HEK293 (cell line): ENCODE measurements around the gene SLC31A1.
"Not testable (repeated sequence)": the region's sequence is repeated elsewhere in the genome, so short reads cannot be mapped to it uniquely, and the experiment has no call there.

Experiments
- CTCF ChIA-PET: fragments of 350-600 bp; formaldehyde crosslinking; extraction: SDS; loops from one replicate; lab custom pipeline; 2021; ENCODE audit warnings: antibody characterized with exemption; lab: Yijun Ruan, JAX
- POLR2A ChIA-PET: fragments of 300-600 bp; formaldehyde crosslinking; extraction: SDS; loops from one replicate; lab custom pipeline; 2020; ENCODE audit warnings: antibody characterized with exemption, inconsistent platforms; lab: Yijun Ruan, JAX
- H3K27ac ChIP-seq: fragments of 200-500 bp; sonication (Bioruptor generic); 2 replicates; pipeline ENCODE4 v1.5.1; 2014; ENCODE audit warnings: low read depth, low read length, control low read depth, inconsistent platforms; ENCODE audit errors: extremely low read depth
- H3K36me3 ChIP-seq, 2 experiments: fragments of 200-500 bp in 1 of 2; sonication (Bioruptor generic) in 1 of 2; 1 replicate in 1 of 2; 2 replicates in 1 of 2; pipeline ENCODE4 v1.5.1; 2014 to 2017; ENCODE audit warnings: inconsistent platforms in 2 of 2, low read length in 2 of 2; ENCODE audit not compliant: control insufficient read depth in 2 of 2, insufficient read depth in 1 of 2
- H3K4me1 ChIP-seq: fragments of 200-500 bp; sonication (Bioruptor generic); 2 replicates; pipeline ENCODE4 v1.5.1; 2014; ENCODE audit warnings: mild to moderate bottlenecking, low read length, inconsistent platforms; ENCODE audit not compliant: control insufficient read depth, insufficient read depth
- H3K4me3 ChIP-seq: 2 replicates; pipeline ENCODE4 v1.5.1; 2011; ENCODE audit warnings: low read depth, mild to moderate bottlenecking, control low read depth, low read length, moderate library complexity
- H3K9me3 ChIP-seq: fragments of 200-500 bp; sonication (Bioruptor generic); 2 replicates; pipeline ENCODE4 v1.5.1; 2014; ENCODE audit warnings: low read depth, low read length, inconsistent platforms; ENCODE audit not compliant: control insufficient read depth, insufficient read depth
- ATF2 ChIP-seq: fragments of 450-650 bp; formaldehyde crosslinking; IDR thresholded peaks from 2 replicates; pipeline ENCODE4 v1.5.1; 2016; ENCODE audit warnings: missing biosample characterization, missing genetic modification characterization, low read depth
- KLF1 ChIP-seq: fragments of 450-650 bp; formaldehyde crosslinking; IDR thresholded peaks from 2 replicates; pipeline ENCODE4 v1.5.1; 2016; ENCODE audit warnings: missing biosample characterization, missing genetic modification characterization
- KLF8 ChIP-seq: fragments of 450-650 bp; formaldehyde crosslinking; IDR thresholded peaks from 2 replicates; pipeline ENCODE4 v1.5.1; 2016; ENCODE audit warnings: missing biosample characterization, missing genetic modification characterization
- REPIN1 ChIP-seq: fragments of 450-650 bp; formaldehyde crosslinking; IDR thresholded peaks from 2 replicates; pipeline ENCODE4 v1.5.1; 2017; ENCODE audit warnings: missing biosample characterization, missing genetic modification characterization, low read depth
- SP3 ChIP-seq: fragments of 450-650 bp; formaldehyde crosslinking; IDR thresholded peaks from 2 replicates; pipeline ENCODE4 v1.5.1; 2016; ENCODE audit warnings: missing biosample characterization, missing genetic modification characterization
- ZBTB26 ChIP-seq: fragments of 450-650 bp; formaldehyde crosslinking; optimal IDR thresholded peaks from 2 replicates; pipeline ENCODE3; 2016; ENCODE audit warnings: missing biosample characterization, mild to moderate bottlenecking, missing genetic modification characterization
- ZFHX2 ChIP-seq: fragments of 450-650 bp; formaldehyde crosslinking; conservative IDR thresholded peaks from 2 replicates; pipeline ENCODE4 v1.5.1; 2016; ENCODE audit warnings: missing biosample characterization, missing genetic modification characterization
- ZNF16 ChIP-seq: fragments of 450-650 bp; formaldehyde crosslinking; IDR thresholded peaks from 2 replicates; pipeline ENCODE4 v1.5.1; 2016; ENCODE audit warnings: low read depth, missing biosample characterization, missing genetic modification characterization
- ZNF274 ChIP-seq, 2 experiments: fragments of 200-500 bp in 1 of 2; fragments of 450-650 bp in 1 of 2; sonication (Bioruptor generic) in 1 of 2; formaldehyde crosslinking in 1 of 2; IDR thresholded peaks; 2 replicates each; pipeline versions ENCODE4 v1.5.1 to v1.6.1; 2014 to 2016; ENCODE audit warnings: borderline replicate concordance in 1 of 2, inconsistent platforms in 1 of 2, low read length in 1 of 2, missing biosample characterization in 1 of 2, missing genetic modification characterization in 1 of 2
- ZNF302 ChIP-seq: fragments of 450-650 bp; formaldehyde crosslinking; IDR thresholded peaks from 2 replicates; pipeline ENCODE4 v1.5.1; 2016; ENCODE audit warnings: missing biosample characterization, missing genetic modification characterization, low read depth
- ZNF426 ChIP-seq: fragments of 450-650 bp; formaldehyde crosslinking; IDR thresholded peaks from 2 replicates; pipeline ENCODE4 v1.5.1; 2017; ENCODE audit warnings: missing biosample characterization, missing genetic modification characterization, mild to moderate bottlenecking, inconsistent platforms, moderate library complexity
- ZNF433 ChIP-seq: fragments of 450-650 bp; formaldehyde crosslinking; IDR thresholded peaks from 2 replicates; pipeline ENCODE4 v1.5.1; 2016; ENCODE audit warnings: missing biosample characterization, missing genetic modification characterization, low read depth
- ZNF501 ChIP-seq: fragments of 450-650 bp; formaldehyde crosslinking; IDR thresholded peaks from 2 replicates; pipeline ENCODE4 v1.5.1; 2016; ENCODE audit warnings: missing biosample characterization, missing genetic modification characterization
- ZNF521 ChIP-seq: fragments of 450-650 bp; formaldehyde crosslinking; IDR thresholded peaks from 2 replicates; pipeline ENCODE4 v1.5.1; 2017; ENCODE audit warnings: missing biosample characterization, mild to moderate bottlenecking, missing genetic modification characterization
- ZNF560 ChIP-seq: fragments of 450-650 bp; formaldehyde crosslinking; IDR thresholded peaks from 2 replicates; pipeline ENCODE4 v1.5.1; 2017; ENCODE audit warnings: missing biosample characterization, missing genetic modification characterization, borderline replicate concordance
- ZNF624 ChIP-seq: fragments of 450-650 bp; formaldehyde crosslinking; IDR thresholded peaks from 2 replicates; pipeline ENCODE4 v1.5.1; 2017; ENCODE audit warnings: missing biosample characterization, missing genetic modification characterization
- ZNF670 ChIP-seq: fragments of 450-650 bp; formaldehyde crosslinking; IDR thresholded peaks from 2 replicates; pipeline ENCODE4 v1.5.1; 2016; ENCODE audit warnings: missing biosample characterization, missing genetic modification characterization, low read depth
- ZNF677 ChIP-seq: fragments of 450-650 bp; IDR thresholded peaks from 2 replicates; pipeline ENCODE4 v1.5.0; 2018; ENCODE audit warnings: missing biosample characterization, mild to moderate bottlenecking, missing genetic modification characterization, moderate library complexity
- ZNF785 ChIP-seq: fragments of 450-650 bp; formaldehyde crosslinking; IDR thresholded peaks from 2 replicates; pipeline ENCODE4 v1.5.1; 2016; ENCODE audit warnings: missing biosample characterization, missing genetic modification characterization
- ZNF791 ChIP-seq: fragments of 450-650 bp; formaldehyde crosslinking; IDR thresholded peaks from 2 replicates; pipeline ENCODE4 v1.5.1; 2016; ENCODE audit warnings: missing biosample characterization, missing genetic modification characterization
- ZNF837 ChIP-seq: fragments of 450-650 bp; formaldehyde crosslinking; IDR thresholded peaks from 2 replicates; pipeline ENCODE4 v1.5.1; 2016; ENCODE audit warnings: missing biosample characterization, missing genetic modification characterization
- TF ChIP-seq, protein P1 (sequence below): fragments of 450-650 bp; formaldehyde crosslinking; IDR thresholded peaks from 2 replicates; pipeline ENCODE4 v1.5.1; 2016; ENCODE audit warnings: missing biosample characterization, missing genetic modification characterization

Gene SLC31A1

DNA sequence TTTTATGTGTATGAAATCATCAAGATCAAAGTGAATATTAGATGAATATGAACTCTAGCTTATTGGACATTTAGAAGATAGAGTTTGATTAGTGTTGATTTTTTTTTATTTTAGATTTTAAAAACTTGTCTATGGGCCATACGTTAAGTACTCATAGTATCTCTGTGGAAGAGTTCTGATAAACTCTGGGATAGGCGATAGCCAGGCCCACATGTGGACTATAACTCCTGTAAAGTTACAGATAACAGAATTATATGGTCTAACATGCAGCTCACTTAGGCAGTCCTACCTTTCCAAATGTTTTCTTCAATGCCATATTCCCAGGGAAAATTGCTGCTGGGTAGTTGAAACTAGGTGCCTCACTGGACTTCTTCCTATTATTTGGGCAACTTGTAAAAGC, 10.4 kb downstream of the SLC31A1 start (continued):
- TF ChIP-seq REPIN1 (tag by site-specific recombination) (no peak), ZNF501 (tag by site-specific recombination) (no peak), KLF1 (tag by site-specific recombination) (no peak), ZNF785 (tag by site-specific recombination) (no peak), SP3 (no peak), ZNF624 (no peak), ZNF521 (tag by site-specific recombination) (no peak), ZNF560 (no peak), KLF8 (tag by site-specific recombination) (no peak), ZNF274 (IDR thresholded peaks at IDR 0.05; ENCODE audit: low read length) (no peak), ZNF274 (tag by site-specific recombination; IDR thresholded peaks at IDR 0.05; ENCODE audit: borderline replicate concordance) (no peak)
- TF ChIP-seq, protein P1, sequence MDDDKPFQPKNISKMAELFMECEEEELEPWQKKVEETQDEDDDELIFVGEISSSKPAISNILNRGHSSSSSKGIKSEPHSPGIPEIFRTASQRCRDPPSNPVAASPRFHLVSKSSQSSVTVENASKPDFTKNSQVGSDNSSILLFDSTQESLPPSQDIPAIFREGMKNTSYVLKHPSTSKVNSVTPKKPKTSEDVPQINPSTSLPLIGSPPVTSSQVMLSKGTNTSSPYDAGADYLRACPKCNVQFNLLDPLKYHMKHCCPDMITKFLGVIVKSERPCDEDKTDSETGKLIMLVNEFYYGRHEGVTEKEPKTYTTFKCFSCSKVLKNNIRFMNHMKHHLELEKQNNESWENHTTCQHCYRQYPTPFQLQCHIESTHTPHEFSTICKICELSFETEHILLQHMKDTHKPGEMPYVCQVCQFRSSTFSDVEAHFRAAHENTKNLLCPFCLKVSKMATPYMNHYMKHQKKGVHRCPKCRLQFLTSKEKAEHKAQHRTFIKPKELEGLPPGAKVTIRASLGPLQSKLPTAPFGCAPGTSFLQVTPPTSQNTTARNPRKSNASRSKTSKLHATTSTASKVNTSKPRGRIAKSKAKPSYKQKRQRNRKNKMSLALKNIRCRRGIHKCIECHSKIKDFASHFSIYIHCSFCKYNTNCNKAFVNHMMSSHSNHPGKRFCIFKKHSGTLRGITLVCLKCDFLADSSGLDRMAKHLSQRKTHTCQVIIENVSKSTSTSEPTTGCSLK, result no peak

- CTCF ChIA-PET, H3K36me3 ChIP-seq, H3K4me3 ChIP-seq, POLR2A ChIA-PET, H3K4me1 ChIP-seq, H3K9me3 ChIP-seq, H3K27ac ChIP-seq: not testable (repeated sequence)
These were observed 14.4 kb downstream of the SLC31A1 start for GRCh38 chr9:113235701-113236255.

DNA sequence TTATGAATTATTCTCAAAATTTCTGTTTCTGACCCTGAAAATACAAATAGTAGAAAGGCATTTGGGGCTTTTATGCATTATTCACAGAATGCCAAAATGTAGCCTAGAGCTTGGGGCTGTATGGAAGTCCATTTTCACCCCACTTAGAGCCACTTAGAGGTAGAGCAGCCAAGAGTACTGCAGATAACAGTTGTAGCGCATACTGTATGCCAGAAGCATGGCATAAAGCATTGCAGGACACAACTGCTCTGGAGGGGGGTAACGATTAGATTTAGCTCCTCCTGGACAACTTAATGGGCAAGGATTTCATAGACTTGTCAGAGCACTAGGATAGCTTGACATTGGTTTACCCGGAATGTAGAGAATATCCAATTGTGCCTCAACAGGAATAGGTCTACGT, 15.7 kb downstream of the SLC31A1 start:
- no peaks in the 10 kb centered on the region for H3K36me3 ChIP-seq
- CTCF ChIA-PET, result interaction anchor here (1.5 kb wide), 1 partner anchor 8 kb away, joined by 3 read pairs; no protein-coding TSS in a partner anchor
- H3K4me1 ChIP-seq, result no peaks in the 10 kb centered on the region
- H3K4me3 ChIP-seq, result no peak overlapping the region
- no peaks in the 10 kb centered on the region for H3K9me3 ChIP-seq
- POLR2A ChIA-PET, result interaction anchor here (1.4 kb wide), 1 partner anchor 16 kb away, joined by 7 read pairs; the partner anchor contains the start of genes FKBP15 and SLC31A1
- no peak overlapping the region for H3K27ac ChIP-seq
- TF ChIP-seq ZNF837 (tag by site-specific recombination), result no peak
- TF ChIP-seq ZNF433 (tag by site-specific recombination), result no peak
- no peak for TF ChIP-seq ZFHX2 (tag by site-specific recombination)
- no peak for TF ChIP-seq ZNF426
- TF ChIP-seq ZNF302 (tag by site-specific recombination), result no peak
- TF ChIP-seq ZNF670 (tag by site-specific recombination), result no peak
- no peak for TF ChIP-seq ZNF677 (tag by site-specific recombination)

GRCh38 chr9:113238202-113238858, 17.0 kb downstream of the SLC31A1 start:
- ChIA-PET CTCF (interaction anchor here (0.6 kb wide), 1 partner anchor 130 kb away, joined by 4 read pairs; no protein-coding TSS in a partner anchor), POLR2A (no interaction called here)
- Histone ChIP-seq H3K9me3 (no peaks in the 10 kb centered on the region), H3K4me1 (no peaks in the 10 kb centered on the region), H3K27ac (no peak overlapping the region), H3K36me3 (no peaks in the 10 kb centered on the region), H3K4me3 (no peak overlapping the region)
- TF ChIP-seq ATF2 (tag by site-specific recombination) (no peak), ZNF16 (tag by site-specific recombination) (no peak), ZNF791 (tag by site-specific recombination) (no peak), ZBTB26 (no peak)
